Measurements from ENCODE around the gene PNPLA5. TPM values are rescaled to one million over a fixed set of nuclear protein-coding genes. Genes with fewer than 3 reads are reported as not detected.
A peak's percentile ranks its signal among the peaks of the same experiment; 100 is the strongest.

Gene PNPLA5
- total RNA-seq, 1 experiment from 2014 or later, result 5.5 TPM

GRCh38 chr22:43893266-43893665 is 1.5 kb upstream of the PNPLA5 start:
- Mint-ChIP-seq H3K27ac (peak overlapping the region in 1 of 3 experiments; percentile 22; a peak in 1 of 7 replicates), H3K36me3 (ENCODE audit: insufficient read depth in 1 of 3, low read depth in 3 of 3) (peaks cover 0 to 6% (median 5%) of the 10 kb centered on the region in 3 experiments; a peak in 2 of 7 replicates), H3K27me3 (ENCODE audit: low read depth) (peaks cover 43% of the 10 kb centered on the region), H3K9me3 (no peaks in the 10 kb centered on the region), H3K4me3 (no peak overlapping the region), H3K4me1 (peaks cover 0 to 17% of the 10 kb centered on the region in 2 experiments; a peak in 2 of 4 replicates)
- Histone ChIP-seq H3T11ph (ENCODE audit: low read length) (no peak overlapping the region), H4K20me1 (ENCODE audit: control insufficient read depth, insufficient read depth, insufficient read length) (no peaks in the 10 kb centered on the region), H4K5ac (ENCODE audit: insufficient read length, low read depth, low read length) (no peak overlapping the region), H3K23me2 (ENCODE audit: insufficient read length, low read depth, low read length, poor library complexity, severe bottlenecking) (peaks cover 14% of the 10 kb centered on the region), H2AFZ (ENCODE audit: low read length) (no peak overlapping the region), H3K4me2 (ENCODE audit: insufficient read depth, insufficient read length, low read length) (no peak overlapping the region), H2BK12ac (ENCODE audit: insufficient read length, low read depth, low read length) (no peak overlapping the region), H2BK20ac (ENCODE audit: low read depth, low read length, poor library complexity, severe bottlenecking) (no peak overlapping the region), H2BK15ac (ENCODE audit: low read depth, low read length) (no peak overlapping the region), H3K23ac (ENCODE audit: insufficient read length, low read depth, low read length) (no peak overlapping the region), H3K18ac (ENCODE audit: insufficient read length, low read depth, low read length) (no peak overlapping the region), H2AK5ac (ENCODE audit: insufficient read length, low read length) (no peak overlapping the region), H2BK5ac (ENCODE audit: insufficient read length, low read length) (no peak overlapping the region), H3K27me3 (ENCODE audit: insufficient read depth, low read length) (no peaks in the 10 kb centered on the region; the same call in 1 of the 2 replicates), H3K9ac (ENCODE audit: extremely low read depth, insufficient read length, low read length) (no peak overlapping the region), H3K27ac (ENCODE audit: insufficient read length, low read depth, low read length) (no peak overlapping the region), H4K91ac (ENCODE audit: insufficient read length, low read depth, low read length) (no peak overlapping the region), H3K9me3 (ENCODE audit: control insufficient read depth, low read depth, low read length) (no peaks in the 10 kb centered on the region), H3K79me2 (ENCODE audit: insufficient read depth, low read length) (no peaks in the 10 kb centered on the region), H4K8ac (replicated peaks; ENCODE audit: insufficient read length, low read depth, low read length) (no peak overlapping the region), H3K4ac (ENCODE audit: low read depth, low read length) (no peak overlapping the region), H3K4me1 (ENCODE audit: insufficient read depth, low read length) (no peaks in the 10 kb centered on the region), H3K79me1 (ENCODE audit: insufficient read depth, low read depth, low read length, poor library complexity, severe bottlenecking) (no peaks in the 10 kb centered on the region), H2BK120ac (ENCODE audit: low read depth, low read length, poor library complexity, severe bottlenecking) (no peak overlapping the region), H3K56ac (ENCODE audit: insufficient read length, low read depth, low read length) (no peak overlapping the region), H3K14ac (ENCODE audit: insufficient read depth, low read length) (no peak overlapping the region)
- DNase-seq, result no peak
- TF ChIP-seq CTCF (conservative IDR thresholded peaks at IDR 0.05), result no peak
- WGBS (ENCODE audit: extremely low coverage, insufficient read length, low lambda C conversion rate), result no CpG with 5 or more reads among the region's 5 CpGs

Measured in H9 (cell line).